Stimulated activated CD4-positive, alpha-beta T cell treated with anti-CD3 and anti-CD28 coated beads, Interleukin-1b, Interleukin-23, amount 100 ng/mL, for 24 hours (primary cell): ENCODE measurements around the gene DNAJC4.

Source experiments
- DNase-seq, 4 experiments: peaks; one replicate each; pipeline ENCODE4 v3.0.0-alpha.2; 2020; ENCODE audit warnings: low read depth in 4 of 4, low spot score in 1 of 4

Gene DNAJC4

GRCh38 chr11:64227405-64227956, 2.9 kb upstream of the DNAJC4 start:
- DNase-seq: no peak

- DNase-seq: no peak
Observed at GRCh38 chr11:64229090-64229743, 1.1 kb upstream of the DNAJC4 start.

GRCh38 chr11:64229744-64230170, 591 bp upstream of the DNAJC4 start:
- no peak for DNase-seq

- DNase-seq: no peak
Observed at GRCh38 chr11:64230985-64231365, 627 bp downstream of the DNAJC4 start.

GRCh38 chr11:64231546-64231945, 1.2 kb downstream of the DNAJC4 start:
- no peak for DNase-seq

GRCh38 chr11:64232182-64232966, 2.0 kb downstream of the DNAJC4 start:
- no peak for DNase-seq

- DNase-seq: no peak
Observed at GRCh38 chr11:64232967-64233315, 2.6 kb downstream of the DNAJC4 start.

- peak in 2 of 4 experiments; percentile 48 to 71 for DNase-seq
Observed at GRCh38 chr11:64233913-64234586, 3.7 kb downstream of the DNAJC4 start, which contains the start of gene VEGFB. VEGFB (plus strand) TSS chr11:64234584; CDS start chr11:64234834, 250 bp downstream.

- peak in 1 of 4 experiments; percentile 24 for DNase-seq
Observed at GRCh38 chr11:64234647-64235379, 4.5 kb downstream of the DNAJC4 start.

- DNase-seq: no peak
Observed at GRCh38 chr11:64235437-64236161, 5.3 kb downstream of the DNAJC4 start.

- DNase-seq: no peak
Observed at GRCh38 chr11:64237484-64237951, 7.2 kb downstream of the DNAJC4 start.

- DNase-seq: no peak
Observed at GRCh38 chr11:64238076-64238475, 7.7 kb downstream of the DNAJC4 start.

- DNase-seq: no peak
Observed at GRCh38 chr11:64238999-64239398, 8.7 kb downstream of the DNAJC4 start.

- no peak for DNase-seq
Observed at GRCh38 chr11:64239662-64240434, 9.5 kb downstream of the DNAJC4 start.

- peak; percentile 91 to 98 (median 96) for DNase-seq
Observed at GRCh38 chr11:64240435-64241240, 10.3 kb downstream of the DNAJC4 start, which contains the start of gene FKBP2. FKBP2 (plus strand) TSS chr11:64241095; CDS start chr11:64242388, 1,293 bp downstream.

GRCh38 chr11:64241241-64241490, 10.8 kb downstream of the DNAJC4 start:
- peak; percentile 96 to 100 (median 100) for DNase-seq

GRCh38 chr11:64241491-64242374, 11.4 kb downstream of the DNAJC4 start:
- no peak for DNase-seq
